Gastrocnemius medialis (tissue), 4 donors: ENCODE measurements around the gene CNNM3.

ENCODE experiments used
- CTCF ChIP-seq, 5 experiments: fragments of 450-650 bp in 3 of 5; fragments of 200-600 bp in 2 of 5; sonication (generic) in 2 of 5; IDR thresholded peaks in 4 of 5; conservative IDR thresholded peaks in 1 of 5; 1 replicate in 4 of 5; 2 replicates in 1 of 5; pipeline ENCODE4 v1.5.1; 2016 to 2019; ENCODE audit warnings: antibody characterized with exemption in 5 of 5, mild to moderate bottlenecking in 3 of 5, moderate library complexity in 3 of 5
- POLR2A ChIP-seq, 2 donors: fragments of 450-650 bp; IDR thresholded peaks; one replicate each; pipeline ENCODE4 v1.6.1; 2017; ENCODE audit warnings: antibody characterized with exemption in 2 of 2, mild to moderate bottlenecking in 2 of 2, moderate library complexity in 2 of 2

- no peak for TF ChIP-seq POLR2A (IDR thresholded peaks at IDR 0.05)
- no peak for TF ChIP-seq CTCF (IDR thresholded peaks at IDR 0.05 in 4 of 5, conservative IDR thresholded peaks at IDR 0.05 in 1 of 5)
These were observed 25.8 kb downstream of the CNNM3 start for GRCh38 chr2:96841701-96842495.
